Body of pancreas (tissue), 4 donors: ENCODE data around the gene YIPF2. TPM values are rescaled to one million over a fixed set of nuclear protein-coding genes. Genes with fewer than 3 reads are reported as not detected.
A peak's percentile ranks its signal among the peaks of the same experiment; 100 is the strongest.

Source experiments
- ATAC-seq: fragments of 150-250 bp; one replicate; pipeline ENCODE4 v1.9.1; 2016
- DNase-seq, 4 donors: peaks; one replicate each; pipeline ENCODE4 v3.0.0-alpha.2; 2019
- H3K27ac ChIP-seq, 4 donors: fragments of 200-600 bp; sonication (generic); 1 replicate in 3 of 4; 2 replicates in 1 of 4; pipeline versions ENCODE4 v1.5.1 to v1.6.1; 2016 to 2019; ENCODE audit warnings: mild to moderate bottlenecking in 1 of 4, mixed read lengths in 1 of 4, moderate library complexity in 1 of 4
- H3K27me3 ChIP-seq, 2 donors: fragments of 200-600 bp; sonication (generic); one replicate each; pipeline ENCODE4 v1.6.0; 2016; ENCODE audit warnings: mild to moderate bottlenecking in 1 of 2
- H3K36me3 ChIP-seq, 2 donors: fragments of 200-600 bp; sonication (generic); replicated peaks in 1 of 2; 2 replicates each; pipeline ENCODE4 v1.5.1; 2016; ENCODE audit warnings: low read depth in 2 of 2; ENCODE audit not compliant: insufficient read depth in 1 of 2
- H3K4me1 ChIP-seq: fragments of 200-600 bp; sonication (generic); one replicate; pipeline ENCODE4 v1.6.0; 2016
- H3K4me3 ChIP-seq, 2 donors: fragments of 200-600 bp; sonication (generic); 1 replicate in 1 of 2; 2 replicates in 1 of 2; pipeline ENCODE4 v1.5.1; 2016 to 2019
- H3K9me3 ChIP-seq, 3 donors: fragments of 200-600 bp; sonication (generic); 1 replicate in 2 of 3; 2 replicates in 1 of 3; pipeline ENCODE4 v1.5.1; 2016
- POLR2A ChIP-seq, 3 donors: fragments of 450-650 bp; IDR thresholded peaks; one replicate each; pipeline ENCODE4 v1.6.1; 2016; ENCODE audit warnings: antibody characterized with exemption in 3 of 3, mild to moderate bottlenecking in 2 of 3
- WGBS, 2 donors: methylation state at CpG; one replicate each; pipeline ENCODE4 v1.1.5; 2017; 5-methylcytosine and 5-hydroxymethylcytosine counted together
- intact Hi-C: fragments of 100-400 bp; cut with DNase I; formaldehyde crosslinking; loops from one replicate; pipeline ENCODE4 v1.15.1; 2023
- total RNA-seq, 2 donors: library from RNA; depleted of rRNA; stranded (reverse); fragments of >200 nt; gene quantifications; one replicate each; pipeline ENCODE4 v1.1.0, GENCODE V29; 2016
- TF ChIP-seq, protein P1 (sequence below), 7 experiments: fragments of 450-650 bp in 4 of 7; fragments of 200-600 bp in 3 of 7; sonication (generic) in 3 of 7; IDR thresholded peaks; one replicate each; pipeline ENCODE4 v1.5.1; 2016 to 2019; ENCODE audit warnings: antibody characterized with exemption in 7 of 7

The YIPF2 gene
- total RNA-seq, 2 donors from 2014 or later = 52.7 to 55.3 TPM

DNA sequence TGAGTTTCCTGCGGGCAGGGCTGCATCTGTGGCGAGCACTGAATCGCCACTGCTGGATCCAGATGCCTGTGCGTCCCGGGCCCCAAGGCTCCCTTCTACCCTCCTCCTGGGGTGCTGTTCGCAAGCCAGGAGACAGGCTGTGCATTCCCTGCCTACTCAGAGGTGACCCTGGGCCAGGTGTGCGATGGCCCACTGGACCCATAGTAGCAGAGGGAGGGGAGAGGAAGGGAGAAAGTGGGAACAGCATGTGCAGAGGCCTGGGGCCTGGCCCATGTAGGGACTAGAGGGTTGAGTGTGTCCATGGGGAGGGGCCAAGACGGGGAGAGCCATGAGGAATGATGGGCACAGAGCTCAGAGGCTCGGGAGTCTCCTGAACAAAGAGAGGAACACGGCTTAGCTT is 29.8 kb downstream of the YIPF2 start:
- DNase-seq (no peak), ATAC-seq (no peak)
- Histone ChIP-seq H3K27me3 (no peaks in the 10 kb centered on the region), H3K4me3 (no peak overlapping the region), H3K27ac (peak overlapping the region; percentile 70 to 94 (median 84)), H3K36me3 (no peaks in the 10 kb centered on the region), H3K9me3 (no peaks in the 10 kb centered on the region), H3K4me1 (peaks cover 44% of the 10 kb centered on the region)
- intact Hi-C loops = no loop called here
- no peak for TF ChIP-seq POLR2A (IDR thresholded peaks at IDR 0.05)
- TF ChIP-seq, protein P1, sequence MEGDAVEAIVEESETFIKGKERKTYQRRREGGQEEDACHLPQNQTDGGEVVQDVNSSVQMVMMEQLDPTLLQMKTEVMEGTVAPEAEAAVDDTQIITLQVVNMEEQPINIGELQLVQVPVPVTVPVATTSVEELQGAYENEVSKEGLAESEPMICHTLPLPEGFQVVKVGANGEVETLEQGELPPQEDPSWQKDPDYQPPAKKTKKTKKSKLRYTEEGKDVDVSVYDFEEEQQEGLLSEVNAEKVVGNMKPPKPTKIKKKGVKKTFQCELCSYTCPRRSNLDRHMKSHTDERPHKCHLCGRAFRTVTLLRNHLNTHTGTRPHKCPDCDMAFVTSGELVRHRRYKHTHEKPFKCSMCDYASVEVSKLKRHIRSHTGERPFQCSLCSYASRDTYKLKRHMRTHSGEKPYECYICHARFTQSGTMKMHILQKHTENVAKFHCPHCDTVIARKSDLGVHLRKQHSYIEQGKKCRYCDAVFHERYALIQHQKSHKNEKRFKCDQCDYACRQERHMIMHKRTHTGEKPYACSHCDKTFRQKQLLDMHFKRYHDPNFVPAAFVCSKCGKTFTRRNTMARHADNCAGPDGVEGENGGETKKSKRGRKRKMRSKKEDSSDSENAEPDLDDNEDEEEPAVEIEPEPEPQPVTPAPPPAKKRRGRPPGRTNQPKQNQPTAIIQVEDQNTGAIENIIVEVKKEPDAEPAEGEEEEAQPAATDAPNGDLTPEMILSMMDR (IDR thresholded peaks at IDR 0.05) = no peak
- 34 to 68% methylated on average over 4 to 10 of the region's 10 CpGs for WGBS, 2 donors

DNA sequence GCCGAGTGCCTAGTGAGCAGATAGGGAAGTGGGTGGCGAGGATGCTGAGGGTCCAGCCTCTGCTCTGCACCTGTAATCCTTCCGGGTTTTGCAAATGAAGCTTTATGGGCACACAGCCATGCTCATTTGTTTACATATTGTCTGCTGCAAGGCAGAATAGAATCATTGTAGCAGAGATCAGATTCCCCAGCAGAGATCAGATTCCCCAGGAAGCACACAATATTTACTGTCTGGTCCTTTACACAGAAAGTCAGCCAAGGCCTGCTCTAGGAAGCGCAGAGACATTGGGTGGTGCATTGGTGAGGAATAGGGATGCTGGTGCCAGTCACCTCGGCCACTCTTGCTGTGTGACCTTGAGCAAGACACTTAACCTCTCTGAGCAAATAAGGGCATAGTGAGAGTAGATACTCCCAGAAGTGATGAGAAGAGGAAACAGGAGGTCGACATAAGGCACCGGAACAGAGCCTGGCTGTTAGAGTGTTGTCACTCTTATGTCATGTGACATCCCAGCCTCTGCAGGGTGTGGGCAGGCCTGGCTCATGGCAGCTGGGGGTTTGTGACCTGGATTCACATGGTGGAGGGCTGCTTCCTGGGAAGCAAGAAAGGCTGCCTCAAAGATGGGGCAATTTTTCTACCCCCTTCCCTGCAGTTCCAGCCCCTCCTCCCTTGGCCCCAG is 31.4 kb downstream of the YIPF2 start:
- H3K9me3 ChIP-seq = no peaks in the 10 kb centered on the region
- H3K36me3 ChIP-seq = no peaks in the 10 kb centered on the region
- H3K27ac ChIP-seq = no peak overlapping the region
- H3K4me1 ChIP-seq = peaks cover 47% of the 10 kb centered on the region
- ATAC-seq = no peak
- no peak overlapping the region for H3K4me3 ChIP-seq
- no peak for DNase-seq
- intact Hi-C loops = no loop called here
- H3K27me3 ChIP-seq = no peaks in the 10 kb centered on the region
- no peak for TF ChIP-seq POLR2A (IDR thresholded peaks at IDR 0.05)
- TF ChIP-seq, protein P1 (IDR thresholded peaks at IDR 0.05) = no peak
- 46 to 52% methylated on average over 7 of the region's 7 CpGs for WGBS, 2 donors

DNA sequence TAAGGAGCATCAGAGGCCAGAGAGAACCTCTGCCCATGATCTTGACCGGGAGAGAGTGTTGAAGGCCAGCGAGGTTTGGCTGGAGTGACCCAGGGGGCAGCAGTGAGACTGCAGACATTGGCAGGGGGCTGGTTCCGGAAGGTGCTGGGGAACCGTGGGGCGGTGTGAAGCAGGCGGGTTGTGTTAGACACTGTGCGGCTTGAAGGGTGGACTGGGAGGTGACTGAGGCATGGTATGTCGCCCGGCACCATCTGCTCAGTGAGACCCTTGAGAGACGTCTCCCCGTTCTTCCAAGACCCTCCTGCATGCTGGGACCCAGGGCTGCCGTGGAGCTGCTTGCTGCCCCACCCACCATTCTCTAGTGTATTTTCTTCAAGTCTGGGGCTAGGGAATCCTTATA is 32.5 kb downstream of the YIPF2 start:
- Histone ChIP-seq H3K36me3 (no peaks in the 10 kb centered on the region), H3K27ac (no peak overlapping the region), H3K4me1 (peaks cover 48% of the 10 kb centered on the region), H3K27me3 (no peaks in the 10 kb centered on the region), H3K9me3 (no peaks in the 10 kb centered on the region), H3K4me3 (no peak overlapping the region)
- no peak for DNase-seq
- TF ChIP-seq POLR2A (IDR thresholded peaks at IDR 0.05) = no peak
- TF ChIP-seq, protein P1 (IDR thresholded peaks at IDR 0.05) = no peak
- no peak for ATAC-seq
- 85 to 92% methylated on average over 9 to 12 of the region's 12 CpGs for WGBS, 2 donors
- intact Hi-C loops = no loop called here

DNA sequence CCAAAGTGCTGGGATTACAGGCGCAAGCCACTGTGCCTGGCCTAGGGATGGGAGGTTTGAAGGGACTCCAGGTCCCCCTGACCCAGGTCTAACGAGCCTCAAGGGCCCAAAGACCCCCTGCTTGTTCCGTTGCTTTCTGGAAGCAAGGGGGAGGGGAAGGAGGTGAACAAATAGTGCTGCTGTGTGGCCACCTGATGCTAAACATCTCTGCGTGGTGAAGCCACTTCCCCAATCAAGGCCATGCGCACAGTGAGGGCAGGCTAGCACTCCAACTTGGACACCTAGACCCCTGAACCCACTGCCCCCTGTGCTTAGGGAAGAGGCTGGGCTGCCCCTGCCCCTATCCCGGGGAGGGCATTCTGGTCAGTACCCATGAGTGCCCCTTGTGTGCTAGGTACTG is 33.1 kb downstream of the YIPF2 start:
- no peaks in the 10 kb centered on the region for H3K27me3 ChIP-seq
- no peak overlapping the region for H3K27ac ChIP-seq
- no peaks in the 10 kb centered on the region for H3K9me3 ChIP-seq
- no peak overlapping the region for H3K4me3 ChIP-seq
- peaks cover 50% of the 10 kb centered on the region for H3K4me1 ChIP-seq
- DNase-seq (no peak), ATAC-seq (no peak)
- no peak for TF ChIP-seq POLR2A (IDR thresholded peaks at IDR 0.05)
- TF ChIP-seq, protein P1 (IDR thresholded peaks at IDR 0.05) = no peak
- WGBS, 2 donors = 84 to 93% methylated on average over 3 to 6 of the region's 6 CpGs
- H3K36me3 ChIP-seq = no peaks in the 10 kb centered on the region
- intact Hi-C loops = no loop called here

DNA sequence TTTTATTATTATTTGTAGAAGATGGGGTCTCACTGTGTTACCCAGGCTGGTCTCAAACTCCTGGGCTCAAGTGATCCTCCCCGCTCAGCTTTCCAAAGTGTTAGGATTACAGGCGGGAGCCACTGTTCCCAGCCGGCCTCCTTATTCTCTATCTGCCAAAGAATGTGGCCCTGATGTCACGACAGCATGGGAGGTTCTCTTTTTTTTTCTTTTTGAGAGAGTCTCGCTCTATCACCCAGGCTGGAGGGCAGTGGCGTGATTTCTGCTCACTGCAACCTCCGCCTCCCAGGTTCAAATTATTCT is 33.6 kb downstream of the YIPF2 start:
- Histone ChIP-seq H3K4me3 (no peak overlapping the region), H3K27ac (no peak overlapping the region), H3K27me3 (no peaks in the 10 kb centered on the region), H3K36me3 (no peaks in the 10 kb centered on the region), H3K4me1 (peaks cover 45% of the 10 kb centered on the region), H3K9me3 (no peaks in the 10 kb centered on the region)
- no peak for ATAC-seq
- 86 to 93% methylated on average over 7 of the region's 7 CpGs for WGBS, 2 donors
- DNase-seq = no peak
- TF ChIP-seq, protein P1 (IDR thresholded peaks at IDR 0.05) = no peak
- no peak for TF ChIP-seq POLR2A (IDR thresholded peaks at IDR 0.05)
- intact Hi-C loops = no loop called here
